T-helper 2 cell treated with Interferon-gamma antibody and Interleukin-4, amounts not matched to agents 100 ng/mL and 5 ng/mL, for 36 hours (primary cell): Measurements from ENCODE around the gene ARHGAP9. TPM values are rescaled to one million over a fixed set of nuclear protein-coding genes. Genes with fewer than 3 reads are reported as not detected.
"Not testable (repeated sequence)": the region's sequence is repeated elsewhere in the genome, so short reads cannot be mapped to it uniquely, and the experiment has no call there.

ENCODE experiments used
- intact Hi-C: fragments of 100-400 bp; cut with micrococcal nuclease; formaldehyde crosslinking; loops from one replicate; pipeline ENCODE4 v1.15.1; 2023
- total RNA-seq: library from RNA; stranded (reverse); gene quantifications from 2 replicates; pipeline ENCODE4 v1.2.3, GENCODE V29; 2022

ARHGAP9 gene
- total RNA-seq, 1 donor from 2014 or later, result 172 TPM

GRCh38 chr12:57518176-57518919, 38.7 kb upstream of the ARHGAP9 start:
- intact Hi-C loops, result no loop called here

- intact Hi-C loops, result not testable (repeated sequence)
Observed at GRCh38 chr12:57517718-57518117, 38.1 kb upstream of the ARHGAP9 start.

GRCh38 chr12:57517187-57517586, 37.5 kb upstream of the ARHGAP9 start:
- intact Hi-C loops, result no loop called here

- intact Hi-C loops, result no loop called here
Observed at GRCh38 chr12:57516617-57517153, 37.0 kb upstream of the ARHGAP9 start.

GRCh38 chr12:57515934-57516541, 36.4 kb upstream of the ARHGAP9 start:
- intact Hi-C loops, result no loop called here

- intact Hi-C loops, result no loop called here
Observed at GRCh38 chr12:57515408-57515933, 35.8 kb upstream of the ARHGAP9 start.

GRCh38 chr12:57514720-57515407, 35.2 kb upstream of the ARHGAP9 start:
- intact Hi-C loops, result no loop called here

GRCh38 chr12:57514246-57514645, 34.6 kb upstream of the ARHGAP9 start:
- intact Hi-C loops, result not testable (repeated sequence)

- intact Hi-C loops, result not testable (repeated sequence)
Observed at GRCh38 chr12:57513677-57514076, 34.0 kb upstream of the ARHGAP9 start.

- intact Hi-C loops, result no loop called here
Observed at GRCh38 chr12:57513266-57513665, 33.6 kb upstream of the ARHGAP9 start.

- intact Hi-C loops, result no loop called here
Observed at GRCh38 chr12:57512665-57513064, 33.0 kb upstream of the ARHGAP9 start.

GRCh38 chr12:57511588-57512325, 32.1 kb upstream of the ARHGAP9 start:
- intact Hi-C loops, result no loop called here

- intact Hi-C loops, result no loop called here
Observed at GRCh38 chr12:57511161-57511560, 31.5 kb upstream of the ARHGAP9 start.

GRCh38 chr12:57507796-57508195, 28.1 kb upstream of the ARHGAP9 start:
- intact Hi-C loops, result not testable (repeated sequence)

- intact Hi-C loops, result not testable (repeated sequence)
Observed at GRCh38 chr12:57506541-57506940, 26.9 kb upstream of the ARHGAP9 start.

- intact Hi-C loops, result not testable (repeated sequence)
Observed at GRCh38 chr12:57502311-57502969, 22.8 kb upstream of the ARHGAP9 start.

- intact Hi-C loops, result no loop called here
Observed at GRCh38 chr12:57500213-57500612, 20.5 kb upstream of the ARHGAP9 start.

GRCh38 chr12:57498571-57498970, 18.9 kb upstream of the ARHGAP9 start:
- intact Hi-C loops, result no loop called here

- intact Hi-C loops, result no loop called here
Observed at GRCh38 chr12:57498132-57498502, 18.5 kb upstream of the ARHGAP9 start.

- intact Hi-C loops, result no loop called here
Observed at GRCh38 chr12:57497223-57498131, 17.8 kb upstream of the ARHGAP9 start.
